SK-N-MC (cell line): Measurements from ENCODE around the gene RARS1.

ENCODE experiments used
- DNase-seq: peaks from one replicate; pipeline ENCODE4 v3.0.0-alpha.2; 2011; ENCODE audit warnings: low read depth, low spot score
- H3K27ac ChIP-seq: fragments of 200-600 bp; sonication (generic); 2 replicates; pipeline ENCODE4 v1.5.1; 2016; ENCODE audit warnings: mixed run types
- H3K36me3 ChIP-seq: fragments of 200-600 bp; sonication (generic); 2 replicates; pipeline ENCODE4 v1.6.1; 2017; ENCODE audit warnings: antibody characterized with exemption, low read length, mixed read lengths; ENCODE audit not compliant: insufficient read depth
- H3K4me3 ChIP-seq: fragments of 200-600 bp; sonication (generic); 2 replicates; pipeline ENCODE4 v1.5.1; 2016
- H3K9ac ChIP-seq: fragments of 200-600 bp; sonication (generic); 2 replicates; pipeline ENCODE4 v1.8.0; 2017; ENCODE audit warnings: mixed run types, mixed read lengths; ENCODE audit not compliant: insufficient read length
- H3K9me3 ChIP-seq: fragments of 200-600 bp; sonication (generic); 2 replicates; pipeline ENCODE4 v1.6.1; 2017; ENCODE audit warnings: low read depth, mild to moderate bottlenecking, antibody characterized with exemption, low read length, moderate library complexity, mixed read lengths
- EZH2 ChIP-seq: fragments of 200-600 bp; sonication (generic); IDR thresholded peaks from one replicate; pipeline ENCODE4 v1.6.1; 2017; ENCODE audit warnings: antibody characterized with exemption
- FOXP2 ChIP-seq: optimal IDR thresholded peaks from 2 replicates; pipeline ENCODE3; 2011; ENCODE audit warnings: mild to moderate bottlenecking, moderate library complexity; ENCODE audit not compliant: insufficient read depth; ENCODE audit errors: extremely low read length, control extremely low read depth
- POLR2AphosphoS5 ChIP-seq: IDR thresholded peaks from 2 replicates; pipeline ENCODE4 v1.6.1; 2012; ENCODE audit warnings: mild to moderate bottlenecking, low read depth, low read length, borderline replicate concordance

The RARS1 gene

GRCh38 chr5:168472329-168472728 is 13.9 kb upstream of the RARS1 start:
- Histone ChIP-seq H3K9me3 (no peaks in the 10 kb centered on the region), H3K27ac (peak overlapping the region; percentile 30; the same call in 1 of the 2 replicates), H3K36me3 (no peaks in the 10 kb centered on the region), H3K9ac (no peak overlapping the region), H3K4me3 (peak overlapping the region; percentile 45; the same call in 1 of the 2 replicates)
- peak; percentile 74 for DNase-seq
- no peak for TF ChIP-seq FOXP2
- no peak for TF ChIP-seq POLR2AphosphoS5
- no peak for TF ChIP-seq EZH2

- no peak for DNase-seq
- Histone ChIP-seq H3K27ac (no peak overlapping the region), H3K4me3 (no peak overlapping the region), H3K36me3 (no peaks in the 10 kb centered on the region), H3K9me3 (no peaks in the 10 kb centered on the region), H3K9ac (no peak overlapping the region)
- TF ChIP-seq FOXP2 (no peak), POLR2AphosphoS5 (no peak), EZH2 (no peak)
Observed at GRCh38 chr5:168474319-168474718, 12.0 kb upstream of the RARS1 start.

DNA sequence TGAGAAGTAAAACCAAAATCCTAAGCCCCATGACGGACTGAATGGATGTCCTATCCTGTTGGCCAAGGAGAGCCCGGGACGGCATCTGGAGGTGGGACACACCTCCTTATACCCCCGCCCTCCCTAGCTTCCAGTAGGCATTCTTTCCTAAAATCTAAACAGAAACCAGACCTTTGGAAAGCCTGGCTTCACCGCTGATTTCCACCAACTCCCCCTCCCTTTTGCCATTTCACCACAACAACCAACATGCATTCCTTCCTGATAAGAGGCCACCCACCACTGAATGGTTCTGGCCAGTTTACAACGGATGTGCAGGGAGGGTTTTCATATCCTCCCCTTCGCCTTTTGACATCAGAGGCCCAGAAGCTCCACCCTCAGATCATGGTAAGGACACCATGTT is 9.2 kb upstream of the RARS1 start:
- Histone ChIP-seq H3K27ac (no peak overlapping the region), H3K36me3 (no peaks in the 10 kb centered on the region), H3K9me3 (no peaks in the 10 kb centered on the region), H3K9ac (no peak overlapping the region), H3K4me3 (no peak overlapping the region)
- DNase-seq = no peak
- no peak for TF ChIP-seq POLR2AphosphoS5
- TF ChIP-seq EZH2 = no peak
- TF ChIP-seq FOXP2 = no peak

DNA sequence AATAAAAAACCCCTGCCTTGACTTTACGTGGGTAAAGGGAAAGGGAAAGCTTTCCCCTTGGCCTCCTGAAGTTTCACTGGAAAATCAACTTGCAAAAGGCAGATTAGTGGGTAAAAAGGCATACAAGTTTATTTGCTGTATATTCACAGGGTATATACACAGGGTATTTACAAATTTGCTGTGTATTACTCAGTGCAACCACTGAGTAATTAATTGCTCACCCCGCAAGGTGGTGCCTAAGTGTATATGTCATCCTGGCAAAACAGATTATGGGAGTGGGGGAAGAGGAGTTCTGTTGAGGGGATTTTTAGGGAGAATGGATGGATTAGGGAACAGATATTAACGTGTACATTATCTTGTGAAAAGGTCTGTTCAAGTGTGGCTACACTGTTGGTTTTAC is 7.1 kb upstream of the RARS1 start:
- no peak overlapping the region for H3K27ac ChIP-seq
- no peak overlapping the region for H3K9ac ChIP-seq
- H3K36me3 ChIP-seq = no peaks in the 10 kb centered on the region
- no peak for DNase-seq
- no peaks in the 10 kb centered on the region for H3K9me3 ChIP-seq
- H3K4me3 ChIP-seq = no peak overlapping the region
- no peak for TF ChIP-seq POLR2AphosphoS5
- TF ChIP-seq EZH2 = no peak
- no peak for TF ChIP-seq FOXP2

DNA sequence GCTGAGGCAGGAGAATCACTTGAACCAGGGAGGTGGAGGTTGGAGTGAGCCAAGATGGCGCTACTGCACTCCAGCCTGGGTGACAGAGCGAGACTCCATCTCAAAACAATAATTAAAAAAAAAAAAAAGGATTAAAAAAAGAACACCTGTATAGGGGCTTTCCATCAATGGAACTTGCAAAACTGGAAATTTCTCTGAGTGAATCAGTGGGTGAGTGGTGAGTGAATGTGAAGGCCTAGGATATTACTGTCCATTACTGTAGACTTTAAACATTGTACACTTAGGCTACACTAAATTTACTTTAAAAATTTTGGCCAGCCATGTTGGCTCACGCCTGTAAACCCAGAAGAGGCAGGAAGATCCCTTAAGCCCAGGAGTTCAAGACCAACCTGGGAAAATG is 5.7 kb upstream of the RARS1 start:
- Histone ChIP-seq H3K9ac (no peak overlapping the region), H3K36me3 (no peaks in the 10 kb centered on the region), H3K27ac (no peak overlapping the region), H3K4me3 (no peak overlapping the region), H3K9me3 (no peaks in the 10 kb centered on the region)
- TF ChIP-seq FOXP2 (no peak), POLR2AphosphoS5 (no peak), EZH2 (no peak)
- no peak for DNase-seq

DNA sequence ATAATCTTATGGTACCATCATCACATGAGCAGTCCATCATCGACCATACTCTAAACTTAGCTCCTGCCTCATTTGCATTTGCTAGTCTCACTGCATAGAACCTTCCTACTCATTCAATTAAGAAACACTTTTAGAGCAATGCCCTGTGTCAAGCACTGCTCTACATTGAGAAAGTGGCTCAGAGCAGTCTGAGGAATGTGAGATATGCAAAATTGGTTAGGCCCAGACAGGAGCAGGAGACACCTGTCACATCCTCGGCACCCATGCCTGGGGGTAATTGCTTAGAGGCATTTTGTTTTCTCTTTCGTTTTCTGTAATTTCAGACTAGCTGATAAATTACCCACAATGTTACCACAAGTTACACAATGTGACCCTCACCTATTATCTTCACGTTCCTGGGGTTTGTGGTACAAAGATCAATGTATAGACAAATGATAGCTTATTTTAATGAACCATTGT is 4.9 kb upstream of the RARS1 start:
- H3K9ac ChIP-seq = no peak overlapping the region
- no peak for TF ChIP-seq EZH2
- no peak for TF ChIP-seq POLR2AphosphoS5
- no peak for TF ChIP-seq FOXP2
- DNase-seq = no peak
- no peak overlapping the region for H3K4me3 ChIP-seq
- no peak overlapping the region for H3K27ac ChIP-seq
- no peaks in the 10 kb centered on the region for H3K36me3 ChIP-seq
- no peaks in the 10 kb centered on the region for H3K9me3 ChIP-seq

DNA sequence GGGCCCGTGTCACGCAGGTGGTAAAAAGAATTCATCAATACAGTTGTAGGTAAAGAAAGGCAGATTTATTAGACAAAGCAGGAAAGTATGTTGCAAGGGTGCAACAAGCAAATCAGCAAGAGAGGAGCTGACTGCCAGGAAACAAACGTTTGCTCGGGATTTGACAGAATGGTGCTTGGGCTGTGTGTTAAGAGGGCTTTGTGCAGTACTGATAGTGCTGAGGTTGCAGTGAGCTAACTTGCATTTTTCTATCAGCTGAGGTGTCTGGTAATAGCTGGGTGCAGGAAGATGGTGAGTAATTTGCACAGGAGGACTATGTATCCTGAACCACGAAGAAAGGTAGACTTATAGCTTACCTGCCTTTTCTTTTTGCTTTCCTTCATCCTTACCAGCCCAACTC is 3.9 kb upstream of the RARS1 start:
- H3K27ac ChIP-seq = no peak overlapping the region
- no peak overlapping the region for H3K9ac ChIP-seq
- no peak for DNase-seq
- H3K4me3 ChIP-seq = no peak overlapping the region
- no peaks in the 10 kb centered on the region for H3K9me3 ChIP-seq
- TF ChIP-seq POLR2AphosphoS5 (no peak), FOXP2 (no peak), EZH2 (no peak)
- H3K36me3 ChIP-seq = no peaks in the 10 kb centered on the region

DNA sequence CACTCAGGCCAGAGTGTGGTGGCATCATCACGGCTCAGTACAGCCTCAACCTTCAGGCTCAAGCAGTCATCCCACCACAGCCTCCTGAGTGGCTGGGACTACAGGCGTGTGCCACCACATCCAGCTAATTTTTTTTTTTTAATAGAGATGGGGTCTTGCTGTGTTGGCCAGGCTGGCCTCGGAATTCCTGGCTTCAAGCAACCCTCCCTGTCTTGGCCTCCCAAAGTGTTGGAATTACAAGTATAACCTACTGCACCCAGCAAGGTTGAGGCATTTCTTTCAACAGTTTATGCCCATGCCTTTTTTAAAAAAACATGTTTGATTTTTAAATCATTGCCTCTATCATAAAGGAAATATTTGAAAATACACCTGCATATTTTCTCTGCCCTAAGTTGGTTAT is 2.8 kb downstream of the RARS1 start:
- Histone ChIP-seq H3K9me3 (no peaks in the 10 kb centered on the region), H3K36me3 (peaks cover 61% of the 10 kb centered on the region), H3K4me3 (no peak overlapping the region), H3K27ac (no peak overlapping the region), H3K9ac (no peak overlapping the region)
- DNase-seq = no peak
- TF ChIP-seq FOXP2 (no peak), EZH2 (no peak), POLR2AphosphoS5 (no peak)

DNA sequence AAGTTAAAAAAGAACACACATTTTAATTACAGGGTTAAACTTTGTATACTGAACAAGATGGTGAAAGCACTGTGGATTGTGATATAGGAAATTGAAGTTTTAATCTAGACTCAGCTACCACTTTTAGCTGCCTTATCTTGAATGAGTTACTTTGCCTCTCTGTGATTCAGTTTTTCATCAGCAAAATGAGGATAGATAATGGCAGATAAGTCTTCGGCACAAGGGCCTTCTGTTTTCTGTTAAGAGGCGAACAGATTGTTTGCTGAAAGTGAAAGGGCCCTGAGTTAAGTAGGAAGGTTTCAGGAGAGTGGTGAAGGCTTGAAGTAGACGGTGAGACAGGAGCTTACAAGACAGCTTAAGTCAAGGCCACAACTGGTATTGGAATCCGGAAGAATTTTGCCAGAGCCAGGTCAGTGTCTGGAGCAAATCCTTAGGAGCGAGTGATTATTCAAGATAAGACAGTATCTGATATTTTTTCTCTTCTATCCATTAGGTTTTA is 7.8 kb downstream of the RARS1 start:
- TF ChIP-seq EZH2 = no peak
- no peak for TF ChIP-seq FOXP2
- TF ChIP-seq POLR2AphosphoS5 = no peak

More for the DNA sequence above, 7.8 kb downstream of the RARS1 start:
- no peak overlapping the region for H3K4me3 ChIP-seq
- H3K36me3 ChIP-seq = peaks cover 82% of the 10 kb centered on the region
- no peak overlapping the region for H3K9ac ChIP-seq
- no peaks in the 10 kb centered on the region for H3K9me3 ChIP-seq
- H3K27ac ChIP-seq = no peak overlapping the region
- DNase-seq = no peak
